Measurements from ENCODE around the gene ZC3H18.

GRCh38 chr16:88602091-88602490 lies 31.9 kb downstream of the ZC3H18 start:
- TF ChIP-seq EZH2 (IDR thresholded peaks at IDR 0.05; ENCODE audit: low read length, unreplicated experiment) = no peak
- TF ChIP-seq, protein P1, sequence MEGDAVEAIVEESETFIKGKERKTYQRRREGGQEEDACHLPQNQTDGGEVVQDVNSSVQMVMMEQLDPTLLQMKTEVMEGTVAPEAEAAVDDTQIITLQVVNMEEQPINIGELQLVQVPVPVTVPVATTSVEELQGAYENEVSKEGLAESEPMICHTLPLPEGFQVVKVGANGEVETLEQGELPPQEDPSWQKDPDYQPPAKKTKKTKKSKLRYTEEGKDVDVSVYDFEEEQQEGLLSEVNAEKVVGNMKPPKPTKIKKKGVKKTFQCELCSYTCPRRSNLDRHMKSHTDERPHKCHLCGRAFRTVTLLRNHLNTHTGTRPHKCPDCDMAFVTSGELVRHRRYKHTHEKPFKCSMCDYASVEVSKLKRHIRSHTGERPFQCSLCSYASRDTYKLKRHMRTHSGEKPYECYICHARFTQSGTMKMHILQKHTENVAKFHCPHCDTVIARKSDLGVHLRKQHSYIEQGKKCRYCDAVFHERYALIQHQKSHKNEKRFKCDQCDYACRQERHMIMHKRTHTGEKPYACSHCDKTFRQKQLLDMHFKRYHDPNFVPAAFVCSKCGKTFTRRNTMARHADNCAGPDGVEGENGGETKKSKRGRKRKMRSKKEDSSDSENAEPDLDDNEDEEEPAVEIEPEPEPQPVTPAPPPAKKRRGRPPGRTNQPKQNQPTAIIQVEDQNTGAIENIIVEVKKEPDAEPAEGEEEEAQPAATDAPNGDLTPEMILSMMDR (conservative IDR thresholded peaks at IDR 0.05; ENCODE audit: low read depth, low read length) = no peak
